SK-N-MC (cell line): ENCODE data around the gene KIAA1755.

Experiments used
- EZH2 ChIP-seq: fragments of 200-600 bp; sonication (generic); IDR thresholded peaks from one replicate; pipeline ENCODE4 v1.6.1; 2017; ENCODE audit warnings: antibody characterized with exemption
- POLR2AphosphoS5 ChIP-seq: IDR thresholded peaks from 2 replicates; pipeline ENCODE4 v1.6.1; 2012; ENCODE audit warnings: mild to moderate bottlenecking, low read depth, low read length, borderline replicate concordance

DNA sequence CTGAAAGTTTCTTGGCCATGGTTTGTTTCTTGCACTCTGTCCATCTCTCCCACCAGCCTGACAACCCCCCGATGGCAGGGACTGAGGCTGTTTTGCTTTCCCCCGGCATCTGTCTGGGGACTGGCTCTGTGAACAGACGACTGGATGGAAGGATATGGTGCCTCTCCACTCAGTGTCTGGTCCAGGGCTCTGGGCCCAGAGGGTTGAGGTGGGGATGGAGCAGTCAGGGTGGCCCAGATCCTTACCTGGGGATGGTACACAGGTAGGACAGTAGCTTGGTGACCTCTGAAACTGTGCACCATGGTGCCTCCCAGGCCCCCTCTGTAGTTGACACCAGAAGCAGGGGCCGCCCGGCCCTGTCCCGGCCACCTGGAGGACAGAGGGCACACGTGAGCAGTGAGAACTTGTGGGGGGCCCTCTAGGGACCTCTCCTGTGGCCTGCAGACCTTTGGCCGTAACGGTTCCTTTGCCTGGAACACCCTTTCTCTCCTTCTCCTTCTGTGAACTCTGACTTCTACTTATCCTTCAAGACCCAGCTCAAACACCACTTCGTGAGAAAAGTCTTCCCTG, 29.5 kb downstream of the KIAA1755 start:
- TF ChIP-seq EZH2 (no peak), POLR2AphosphoS5 (no peak)
